ENCODE data around the gene OLFM2. TPM values are rescaled to one million over a fixed set of nuclear protein-coding genes. Genes with fewer than 3 reads are reported as not detected.

OLFM2 gene
- total and polyA plus RNA-seq, 4 donors = 0.49 to 28.9 (median 2.3) TPM

DNA sequence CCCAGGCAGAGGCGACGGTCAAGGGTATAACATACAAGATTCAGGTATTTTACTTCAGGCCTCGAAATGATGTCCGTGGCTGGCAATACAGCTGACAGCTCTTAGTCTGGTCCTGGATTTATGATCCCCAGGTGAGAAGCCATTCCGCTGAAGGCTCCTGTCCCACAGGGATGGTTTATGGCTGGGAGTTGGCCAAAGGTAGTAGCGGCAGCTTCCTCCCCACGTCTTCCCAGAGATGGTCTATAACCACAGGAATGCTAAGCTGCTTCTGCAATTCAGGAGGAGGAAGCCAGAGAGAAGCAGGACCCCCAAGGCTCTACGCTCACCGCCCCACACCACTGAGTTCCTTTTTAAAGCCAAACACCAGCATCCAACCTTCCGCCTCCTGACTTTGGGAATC lies 27.1 kb downstream of the OLFM2 start:
- Histone ChIP-seq H3K9me3 (ENCODE audit: control insufficient read depth in 4 of 4, low read length in 3 of 4) (no peaks in the 10 kb centered on the region), H3K36me3 (ENCODE audit: control insufficient read depth in 4 of 4, insufficient read depth in 3 of 4, low read depth in 1 of 4, low read length in 3 of 4) (no peaks in the 10 kb centered on the region), H3K9ac (ENCODE audit: low read depth in 1 of 2, low read length in 2 of 2) (no peak overlapping the region), H3K27me3 (ENCODE audit: control insufficient read depth in 4 of 4, insufficient read depth in 4 of 4, low read length in 3 of 4) (no peaks in the 10 kb centered on the region), H3K4me1 (ENCODE audit: control insufficient read depth in 4 of 4, insufficient read depth in 4 of 4, low read length in 3 of 4) (peaks cover 2 to 9% (median 5%) of the 10 kb centered on the region in 4 donors), H3K27ac (ENCODE audit: low read depth in 1 of 2, low read length in 2 of 2) (no peak overlapping the region), H3K4me3 (ENCODE audit: low read depth in 1 of 3, low read length in 3 of 3) (no peak overlapping the region)
- TF ChIP-seq FOXA2 (IDR thresholded peaks at IDR 0.05) = no peak
- no peak for TF ChIP-seq JUND (IDR thresholded peaks at IDR 0.05)
- TF ChIP-seq EGR1 (IDR thresholded peaks at IDR 0.05; ENCODE audit: low read depth in 2 of 2) = no peak
- no peak for TF ChIP-seq GABPA (IDR thresholded peaks at IDR 0.05 in 1 of 2, conservative IDR thresholded peaks at IDR 0.05 in 1 of 2)
- no peak for TF ChIP-seq FOXA1 (IDR thresholded peaks at IDR 0.05)
- no peak for TF ChIP-seq TAF1 (conservative IDR thresholded peaks at IDR 0.05)
- no peak for TF ChIP-seq NR2F2 (IDR thresholded peaks at IDR 0.05)
- no peak for TF ChIP-seq RXRA (IDR thresholded peaks at IDR 0.05)
- TF ChIP-seq, protein P1, sequence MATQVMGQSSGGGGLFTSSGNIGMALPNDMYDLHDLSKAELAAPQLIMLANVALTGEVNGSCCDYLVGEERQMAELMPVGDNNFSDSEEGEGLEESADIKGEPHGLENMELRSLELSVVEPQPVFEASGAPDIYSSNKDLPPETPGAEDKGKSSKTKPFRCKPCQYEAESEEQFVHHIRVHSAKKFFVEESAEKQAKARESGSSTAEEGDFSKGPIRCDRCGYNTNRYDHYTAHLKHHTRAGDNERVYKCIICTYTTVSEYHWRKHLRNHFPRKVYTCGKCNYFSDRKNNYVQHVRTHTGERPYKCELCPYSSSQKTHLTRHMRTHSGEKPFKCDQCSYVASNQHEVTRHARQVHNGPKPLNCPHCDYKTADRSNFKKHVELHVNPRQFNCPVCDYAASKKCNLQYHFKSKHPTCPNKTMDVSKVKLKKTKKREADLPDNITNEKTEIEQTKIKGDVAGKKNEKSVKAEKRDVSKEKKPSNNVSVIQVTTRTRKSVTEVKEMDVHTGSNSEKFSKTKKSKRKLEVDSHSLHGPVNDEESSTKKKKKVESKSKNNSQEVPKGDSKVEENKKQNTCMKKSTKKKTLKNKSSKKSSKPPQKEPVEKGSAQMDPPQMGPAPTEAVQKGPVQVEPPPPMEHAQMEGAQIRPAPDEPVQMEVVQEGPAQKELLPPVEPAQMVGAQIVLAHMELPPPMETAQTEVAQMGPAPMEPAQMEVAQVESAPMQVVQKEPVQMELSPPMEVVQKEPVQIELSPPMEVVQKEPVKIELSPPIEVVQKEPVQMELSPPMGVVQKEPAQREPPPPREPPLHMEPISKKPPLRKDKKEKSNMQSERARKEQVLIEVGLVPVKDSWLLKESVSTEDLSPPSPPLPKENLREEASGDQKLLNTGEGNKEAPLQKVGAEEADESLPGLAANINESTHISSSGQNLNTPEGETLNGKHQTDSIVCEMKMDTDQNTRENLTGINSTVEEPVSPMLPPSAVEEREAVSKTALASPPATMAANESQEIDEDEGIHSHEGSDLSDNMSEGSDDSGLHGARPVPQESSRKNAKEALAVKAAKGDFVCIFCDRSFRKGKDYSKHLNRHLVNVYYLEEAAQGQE (IDR thresholded peaks at IDR 0.05) = no peak
- no peak for TF ChIP-seq HNF4G (IDR thresholded peaks at IDR 0.05)
- no peak for TF ChIP-seq SP1 (IDR thresholded peaks at IDR 0.05)
- no peak for TF ChIP-seq RAD21 (IDR thresholded peaks at IDR 0.05)
- TF ChIP-seq, protein P2, sequence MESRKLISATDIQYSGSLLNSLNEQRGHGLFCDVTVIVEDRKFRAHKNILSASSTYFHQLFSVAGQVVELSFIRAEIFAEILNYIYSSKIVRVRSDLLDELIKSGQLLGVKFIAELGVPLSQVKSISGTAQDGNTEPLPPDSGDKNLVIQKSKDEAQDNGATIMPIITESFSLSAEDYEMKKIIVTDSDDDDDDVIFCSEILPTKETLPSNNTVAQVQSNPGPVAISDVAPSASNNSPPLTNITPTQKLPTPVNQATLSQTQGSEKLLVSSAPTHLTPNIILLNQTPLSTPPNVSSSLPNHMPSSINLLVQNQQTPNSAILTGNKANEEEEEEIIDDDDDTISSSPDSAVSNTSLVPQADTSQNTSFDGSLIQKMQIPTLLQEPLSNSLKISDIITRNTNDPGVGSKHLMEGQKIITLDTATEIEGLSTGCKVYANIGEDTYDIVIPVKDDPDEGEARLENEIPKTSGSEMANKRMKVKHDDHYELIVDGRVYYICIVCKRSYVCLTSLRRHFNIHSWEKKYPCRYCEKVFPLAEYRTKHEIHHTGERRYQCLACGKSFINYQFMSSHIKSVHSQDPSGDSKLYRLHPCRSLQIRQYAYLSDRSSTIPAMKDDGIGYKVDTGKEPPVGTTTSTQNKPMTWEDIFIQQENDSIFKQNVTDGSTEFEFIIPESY (IDR thresholded peaks at IDR 0.05) = no peak
- no peak for TF ChIP-seq YY1 (IDR thresholded peaks at IDR 0.05)
- no peak for DNase-seq (ENCODE audit: low spot score)
- WGBS = 84% methylated on average over 10 of the region's 10 CpGs

DNA sequence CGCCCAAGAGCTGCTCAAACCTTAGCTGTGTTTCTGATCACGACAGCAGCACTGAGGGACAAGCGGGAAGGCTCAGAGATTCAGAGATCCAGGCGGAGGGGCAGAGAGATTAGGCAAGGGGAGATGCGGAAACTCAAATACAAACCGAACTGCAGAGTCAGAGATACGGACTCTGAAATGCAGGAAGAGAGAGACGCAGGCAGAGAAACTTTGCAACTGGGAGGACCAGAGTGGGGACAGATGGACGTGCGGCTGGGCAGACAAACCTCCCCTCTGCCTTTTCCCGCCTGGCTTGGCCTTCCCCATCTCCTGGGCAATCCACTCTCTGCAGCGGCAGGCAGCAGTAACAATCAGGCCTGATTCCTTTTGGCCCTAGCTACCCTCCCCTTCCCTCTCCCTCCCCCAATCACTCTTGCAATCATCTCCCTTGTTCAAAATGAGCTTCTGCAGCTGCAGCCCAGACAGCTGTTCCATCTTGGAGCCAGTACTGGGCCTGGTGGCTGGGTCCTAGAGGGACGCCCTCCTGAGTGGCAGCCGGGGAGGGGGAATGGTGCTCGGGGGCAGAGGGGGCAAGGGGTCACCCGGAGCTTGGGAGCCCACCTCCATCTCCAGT lies 29.7 kb downstream of the OLFM2 start:
- no peak overlapping the region for H3K9ac ChIP-seq (ENCODE audit: low read depth in 1 of 2, low read length in 2 of 2)
- no peaks in the 10 kb centered on the region for H3K27me3 ChIP-seq (ENCODE audit: control insufficient read depth in 4 of 4, insufficient read depth in 4 of 4, low read length in 3 of 4)
- no peaks in the 10 kb centered on the region for H3K4me1 ChIP-seq (ENCODE audit: control insufficient read depth in 4 of 4, insufficient read depth in 4 of 4, low read length in 3 of 4)
- TF ChIP-seq, protein P3, sequence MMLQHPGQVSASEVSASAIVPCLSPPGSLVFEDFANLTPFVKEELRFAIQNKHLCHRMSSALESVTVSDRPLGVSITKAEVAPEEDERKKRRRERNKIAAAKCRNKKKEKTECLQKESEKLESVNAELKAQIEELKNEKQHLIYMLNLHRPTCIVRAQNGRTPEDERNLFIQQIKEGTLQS (IDR thresholded peaks at IDR 0.05) = no peak
- TF ChIP-seq RXRA (IDR thresholded peaks at IDR 0.05) = no peak
- TF ChIP-seq EGR1 (IDR thresholded peaks at IDR 0.05; ENCODE audit: low read depth in 2 of 2) = no peak
- TF ChIP-seq SP1 (IDR thresholded peaks at IDR 0.05) = no peak
- no peak for TF ChIP-seq YY1 (IDR thresholded peaks at IDR 0.05)
- TF ChIP-seq GABPA (IDR thresholded peaks at IDR 0.05 in 1 of 2, conservative IDR thresholded peaks at IDR 0.05 in 1 of 2) = no peak
- no peak for TF ChIP-seq JUND (IDR thresholded peaks at IDR 0.05)
- TF ChIP-seq FOXA1 (IDR thresholded peaks at IDR 0.05) = no peak
- TF ChIP-seq TAF1 (conservative IDR thresholded peaks at IDR 0.05) = no peak
- DNase-seq (ENCODE audit: low spot score) = no peak
- WGBS = 74% methylated on average over 16 of the region's 16 CpGs
- no peaks in the 10 kb centered on the region for H3K36me3 ChIP-seq (ENCODE audit: control insufficient read depth in 4 of 4, insufficient read depth in 3 of 4, low read depth in 1 of 4, low read length in 3 of 4)
- H3K27ac ChIP-seq (ENCODE audit: low read depth in 1 of 2, low read length in 2 of 2) = no peak overlapping the region
- no peak overlapping the region for H3K4me3 ChIP-seq (ENCODE audit: low read depth in 1 of 3, low read length in 3 of 3)
- no peaks in the 10 kb centered on the region for H3K9me3 ChIP-seq (ENCODE audit: control insufficient read depth in 4 of 4, low read length in 3 of 4)
